HepG2 (cell line): ENCODE results near the gene ACSM5. TPM values are rescaled to one million over a fixed set of nuclear protein-coding genes. Genes with fewer than 3 reads are reported as not detected.

Experiments used
- ATRX ChIP-seq: sonication (generic); formaldehyde crosslinking; IDR thresholded peaks from 2 replicates; pipeline ENCODE4 v1.4.0; 2020; ENCODE audit warnings: missing genetic modification reagents, borderline replicate concordance
- HNRNPUL1 ChIP-seq: fragments of 200-400 bp; formaldehyde crosslinking; IDR thresholded peaks from 2 replicates; pipeline ENCODE4 v1.6.1; 2017; ENCODE audit warnings: low read depth, mild to moderate bottlenecking, low read length, moderate library complexity
- JUN ChIP-seq: sonication (generic); formaldehyde crosslinking; IDR thresholded peaks from 2 replicates; pipeline ENCODE4 v1.4.0; 2020; ENCODE audit warnings: mild to moderate bottlenecking, missing genetic modification reagents
- KMT2A ChIP-seq: sonication (generic); formaldehyde crosslinking; IDR thresholded peaks from 2 replicates; pipeline ENCODE4 v1.4.0; 2020; ENCODE audit warnings: missing genetic modification reagents
- RBM39 ChIP-seq: fragments of 200-400 bp; formaldehyde crosslinking; IDR thresholded peaks from one replicate; pipeline ENCODE4 v1.6.1; 2018; ENCODE audit warnings: antibody characterized with exemption, mild to moderate bottlenecking, low read depth, low read length; ENCODE audit not compliant: poor library complexity, severe bottlenecking
- REPIN1 ChIP-seq: sonication (generic); formaldehyde crosslinking; IDR thresholded peaks from 2 replicates; pipeline ENCODE4 v1.8.0; 2022; ENCODE audit warnings: missing genetic modification reagents, low read depth, mild to moderate bottlenecking, borderline replicate concordance
- SMC3 ChIP-seq: IDR thresholded peaks from 2 replicates; pipeline ENCODE4 v1.6.1; 2011; ENCODE audit warnings: low read length, improper control_type of control experiment
- ZFAT ChIP-seq: sonication (generic); formaldehyde crosslinking; conservative IDR thresholded peaks from 2 replicates; pipeline ENCODE4 v1.8.1; 2023; ENCODE audit warnings: missing genetic modification reagents, inconsistent platforms
- ZNF136 ChIP-seq: sonication (generic); formaldehyde crosslinking; IDR thresholded peaks from 2 replicates; pipeline ENCODE4 v1.8.1; 2022; ENCODE audit warnings: low read depth, mild to moderate bottlenecking, moderate library complexity, missing genetic modification reagents
- polyA plus RNA-seq, 8 experiments: library from polyadenylated mRNA; depleted of rRNA in 3 of 8; stranded (reverse) in 7 of 8; unstranded in 1 of 8; fragments of >200 nt; fragmentation: Illumina TruSeq in 4 of 8; extraction: Trizol in 4 of 8; gene quantifications; 2 replicates each; pipeline versions ENCODE4 v1.2.1 to v1.2.3, GENCODE V29; 2011 to 2016; ENCODE audit warnings: low read depth in 4 of 8, missing spikeins in 1 of 8, mixed read lengths in 1 of 8; ENCODE audit not compliant: insufficient read depth in 1 of 8
- total RNA-seq, 5 experiments: library from RNA; depleted of rRNA; stranded (reverse); fragments of >200 nt; fragmentation: Illumina TruSeq; extraction: Trizol; gene quantifications; 2 replicates each; pipeline ENCODE4 v1.2.3, GENCODE V29; 2016; ENCODE audit warnings: low read depth in 1 of 5
- TF ChIP-seq, protein P1 (sequence below): sonication (generic); formaldehyde crosslinking; conservative IDR thresholded peaks from 2 replicates; pipeline ENCODE4 v1.4.0; 2020; ENCODE audit warnings: missing genetic modification reagents
- TF ChIP-seq, protein P2 (sequence below): sonication (generic); formaldehyde crosslinking; IDR thresholded peaks from 2 replicates; pipeline ENCODE4 v1.8.0; 2022; ENCODE audit warnings: missing genetic modification reagents, mild to moderate bottlenecking, moderate library complexity, borderline replicate concordance
- TF ChIP-seq, protein P3 (sequence below), 2 experiments: sonication (generic) in 1 of 2; formaldehyde crosslinking in 1 of 2; IDR thresholded peaks; 2 replicates each; pipeline versions ENCODE4 v1.4.0 to v1.6.1; 2016 to 2020; ENCODE audit warnings: borderline replicate concordance in 1 of 2, low read depth in 1 of 2, mild to moderate bottlenecking in 1 of 2, missing genetic modification reagents in 1 of 2
- TF ChIP-seq, protein P4 (sequence below): sonication (generic); formaldehyde crosslinking; IDR thresholded peaks from 2 replicates; pipeline ENCODE4 v1.9.0; 2022; ENCODE audit warnings: low read depth, missing genetic modification reagents
- TF ChIP-seq, protein P5 (sequence below), 2 experiments: fragments of 450-650 bp in 1 of 2; sonication (generic) in 1 of 2; formaldehyde crosslinking; IDR thresholded peaks; 2 replicates each; pipeline versions ENCODE4 v1.5.0 to v1.8.0; 2020 to 2022; ENCODE audit warnings: mild to moderate bottlenecking in 1 of 2, missing genetic modification reagents in 1 of 2

Gene ACSM5
- total and polyA plus RNA-seq, 2 of the 13 experiments (the other 11 are each of a cell fraction or from before 2014, with no cell fraction given), result 9.1 to 15.0 TPM

DNA sequence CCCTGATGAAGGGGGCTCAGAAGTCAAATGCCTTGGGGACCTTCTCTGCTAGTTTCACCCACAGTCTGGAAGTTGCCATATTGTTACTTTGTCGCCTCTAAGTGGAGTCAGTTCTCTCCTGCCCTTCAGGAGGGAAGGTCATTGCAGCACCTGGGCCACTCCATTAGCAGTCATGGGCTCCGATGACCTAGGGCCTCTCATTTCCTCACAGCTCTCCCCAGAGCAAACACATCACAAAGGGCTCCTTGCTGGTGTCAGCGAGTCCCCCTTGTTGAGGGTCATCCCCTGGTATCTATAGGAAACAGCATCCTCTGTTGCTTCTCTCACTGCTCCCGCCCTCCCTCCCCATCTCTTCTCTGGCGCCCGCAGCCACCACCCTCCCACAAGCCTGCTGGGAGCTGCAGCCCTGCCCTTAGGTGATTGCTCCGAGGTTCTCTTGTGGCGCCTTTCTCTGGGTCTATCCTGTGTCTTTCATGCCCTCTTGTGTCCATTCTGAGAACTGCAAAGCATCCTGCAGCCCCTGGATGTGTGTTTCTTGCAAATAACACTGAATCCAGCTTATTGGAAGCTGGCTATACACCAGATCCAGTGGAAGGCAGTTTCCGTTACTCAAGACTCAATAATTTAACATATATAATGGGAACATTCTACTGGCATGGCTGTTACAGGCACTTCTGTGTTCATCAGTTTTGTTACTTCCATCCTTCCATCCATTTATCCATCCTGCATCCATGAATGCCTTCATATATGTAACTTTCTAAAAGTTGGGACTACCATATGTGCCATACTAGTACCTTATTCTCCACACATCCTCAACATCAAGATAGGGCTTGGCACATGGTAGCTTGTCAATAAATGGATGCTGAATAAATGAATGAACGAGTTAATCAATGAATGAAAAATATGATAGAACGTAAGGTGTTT lies 26.0 kb upstream of the ACSM5 start (continued):
- TF ChIP-seq, protein P1, sequence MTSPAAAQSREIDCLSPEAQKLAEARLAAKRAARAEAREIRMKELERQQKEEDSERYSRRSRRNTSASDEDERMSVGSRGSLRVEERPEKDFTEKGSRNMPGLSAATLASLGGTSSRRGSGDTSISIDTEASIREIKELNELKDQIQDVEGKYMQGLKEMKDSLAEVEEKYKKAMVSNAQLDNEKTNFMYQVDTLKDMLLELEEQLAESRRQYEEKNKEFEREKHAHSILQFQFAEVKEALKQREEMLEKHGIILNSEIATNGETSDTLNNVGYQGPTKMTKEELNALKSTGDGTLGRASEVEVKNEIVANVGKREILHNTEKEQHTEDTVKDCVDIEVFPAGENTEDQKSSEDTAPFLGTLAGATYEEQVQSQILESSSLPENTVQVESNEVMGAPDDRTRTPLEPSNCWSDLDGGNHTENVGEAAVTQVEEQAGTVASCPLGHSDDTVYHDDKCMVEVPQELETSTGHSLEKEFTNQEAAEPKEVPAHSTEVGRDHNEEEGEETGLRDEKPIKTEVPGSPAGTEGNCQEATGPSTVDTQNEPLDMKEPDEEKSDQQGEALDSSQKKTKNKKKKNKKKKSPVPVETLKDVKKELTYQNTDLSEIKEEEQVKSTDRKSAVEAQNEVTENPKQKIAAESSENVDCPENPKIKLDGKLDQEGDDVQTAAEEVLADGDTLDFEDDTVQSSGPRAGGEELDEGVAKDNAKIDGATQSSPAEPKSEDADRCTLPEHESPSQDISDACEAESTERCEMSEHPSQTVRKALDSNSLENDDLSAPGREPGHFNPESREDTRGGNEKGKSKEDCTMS (CRISPR knock-in tag), result no peak
- no peak for TF ChIP-seq JUN
- TF ChIP-seq, protein P2, sequence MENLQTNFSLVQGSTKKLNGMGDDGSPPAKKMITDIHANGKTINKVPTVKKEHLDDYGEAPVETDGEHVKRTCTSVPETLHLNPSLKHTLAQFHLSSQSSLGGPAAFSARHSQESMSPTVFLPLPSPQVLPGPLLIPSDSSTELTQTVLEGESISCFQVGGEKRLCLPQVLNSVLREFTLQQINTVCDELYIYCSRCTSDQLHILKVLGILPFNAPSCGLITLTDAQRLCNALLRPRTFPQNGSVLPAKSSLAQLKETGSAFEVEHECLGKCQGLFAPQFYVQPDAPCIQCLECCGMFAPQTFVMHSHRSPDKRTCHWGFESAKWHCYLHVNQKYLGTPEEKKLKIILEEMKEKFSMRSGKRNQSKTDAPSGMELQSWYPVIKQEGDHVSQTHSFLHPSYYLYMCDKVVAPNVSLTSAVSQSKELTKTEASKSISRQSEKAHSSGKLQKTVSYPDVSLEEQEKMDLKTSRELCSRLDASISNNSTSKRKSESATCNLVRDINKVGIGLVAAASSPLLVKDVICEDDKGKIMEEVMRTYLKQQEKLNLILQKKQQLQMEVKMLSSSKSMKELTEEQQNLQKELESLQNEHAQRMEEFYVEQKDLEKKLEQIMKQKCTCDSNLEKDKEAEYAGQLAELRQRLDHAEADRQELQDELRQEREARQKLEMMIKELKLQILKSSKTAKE (CRISPR knock-in tag), result no peak
- no peak for TF ChIP-seq HNRNPUL1
- TF ChIP-seq ZNF136 (CRISPR knock-in tag), result no peak
- TF ChIP-seq, protein P3, sequence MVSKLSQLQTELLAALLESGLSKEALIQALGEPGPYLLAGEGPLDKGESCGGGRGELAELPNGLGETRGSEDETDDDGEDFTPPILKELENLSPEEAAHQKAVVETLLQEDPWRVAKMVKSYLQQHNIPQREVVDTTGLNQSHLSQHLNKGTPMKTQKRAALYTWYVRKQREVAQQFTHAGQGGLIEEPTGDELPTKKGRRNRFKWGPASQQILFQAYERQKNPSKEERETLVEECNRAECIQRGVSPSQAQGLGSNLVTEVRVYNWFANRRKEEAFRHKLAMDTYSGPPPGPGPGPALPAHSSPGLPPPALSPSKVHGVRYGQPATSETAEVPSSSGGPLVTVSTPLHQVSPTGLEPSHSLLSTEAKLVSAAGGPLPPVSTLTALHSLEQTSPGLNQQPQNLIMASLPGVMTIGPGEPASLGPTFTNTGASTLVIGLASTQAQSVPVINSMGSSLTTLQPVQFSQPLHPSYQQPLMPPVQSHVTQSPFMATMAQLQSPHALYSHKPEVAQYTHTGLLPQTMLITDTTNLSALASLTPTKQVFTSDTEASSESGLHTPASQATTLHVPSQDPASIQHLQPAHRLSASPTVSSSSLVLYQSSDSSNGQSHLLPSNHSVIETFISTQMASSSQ (IDR thresholded peaks at IDR 0.05; ENCODE audit: low read depth), result no peak
- TF ChIP-seq, protein P3 (CRISPR knock-in tag; IDR thresholded peaks at IDR 0.05; ENCODE audit: borderline replicate concordance), result no peak
- no peak for TF ChIP-seq ATRX
- no peak for TF ChIP-seq KMT2A
- TF ChIP-seq ZFAT (CRISPR knock-in tag), result no peak
- TF ChIP-seq SMC3, result peak; percentile 99
- TF ChIP-seq RBM39, result no peak
- TF ChIP-seq, protein P4, sequence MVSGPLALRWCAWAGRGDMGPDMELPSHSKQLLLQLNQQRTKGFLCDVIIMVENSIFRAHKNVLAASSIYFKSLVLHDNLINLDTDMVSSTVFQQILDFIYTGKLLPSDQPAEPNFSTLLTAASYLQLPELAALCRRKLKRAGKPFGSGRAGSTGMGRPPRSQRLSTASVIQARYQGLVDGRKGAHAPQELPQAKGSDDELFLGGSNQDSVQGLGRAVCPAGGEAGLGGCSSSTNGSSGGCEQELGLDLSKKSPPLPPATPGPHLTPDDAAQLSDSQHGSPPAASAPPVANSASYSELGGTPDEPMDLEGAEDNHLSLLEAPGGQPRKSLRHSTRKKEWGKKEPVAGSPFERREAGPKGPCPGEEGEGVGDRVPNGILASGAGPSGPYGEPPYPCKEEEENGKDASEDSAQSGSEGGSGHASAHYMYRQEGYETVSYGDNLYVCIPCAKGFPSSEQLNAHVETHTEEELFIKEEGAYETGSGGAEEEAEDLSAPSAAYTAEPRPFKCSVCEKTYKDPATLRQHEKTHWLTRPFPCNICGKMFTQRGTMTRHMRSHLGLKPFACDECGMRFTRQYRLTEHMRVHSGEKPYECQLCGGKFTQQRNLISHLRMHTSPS (CRISPR knock-in tag), result no peak
- no peak for TF ChIP-seq REPIN1 (CRISPR knock-in tag)
- TF ChIP-seq, protein P5, sequence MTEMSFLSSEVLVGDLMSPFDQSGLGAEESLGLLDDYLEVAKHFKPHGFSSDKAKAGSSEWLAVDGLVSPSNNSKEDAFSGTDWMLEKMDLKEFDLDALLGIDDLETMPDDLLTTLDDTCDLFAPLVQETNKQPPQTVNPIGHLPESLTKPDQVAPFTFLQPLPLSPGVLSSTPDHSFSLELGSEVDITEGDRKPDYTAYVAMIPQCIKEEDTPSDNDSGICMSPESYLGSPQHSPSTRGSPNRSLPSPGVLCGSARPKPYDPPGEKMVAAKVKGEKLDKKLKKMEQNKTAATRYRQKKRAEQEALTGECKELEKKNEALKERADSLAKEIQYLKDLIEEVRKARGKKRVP (CRISPR knock-in tag; IDR thresholded peaks at IDR 0.05), result 0 out of 4 replicates have a peak, but pooled peaks of 1 of the 2 experiments have one; percentile 29
